Lung (tissue), 12 donors: ENCODE data around the gene GNS. TPM values are rescaled to one million over a fixed set of nuclear protein-coding genes. Genes with fewer than 3 reads are reported as not detected.

Experiments
- ATAC-seq: fragments of 200-7000 bp; cut with Tn5 transposase; one replicate; pipeline ENCODE4 v1.9.1; 2020; ENCODE audit warnings: moderate number of reproducible peaks; ENCODE audit not compliant: insufficient read depth, low FRiP score
- DNase-seq, 3 donors: peaks; one replicate each; pipeline ENCODE4 v3.0.0-alpha.2; 2013 to 2017
- H3K27ac ChIP-seq, 2 donors: one replicate each; pipeline ENCODE4 v1.5.1; 2013; ENCODE audit warnings: mild to moderate bottlenecking in 2 of 2, moderate library complexity in 2 of 2, control low read depth in 1 of 2, inconsistent platforms in 1 of 2, low read depth in 1 of 2, low read length in 1 of 2
- H3K27me3 ChIP-seq, 3 donors: one replicate each; pipeline ENCODE4 v1.5.1; 2013; ENCODE audit warnings: low read length in 2 of 3; ENCODE audit not compliant: control insufficient read depth in 3 of 3, insufficient read depth in 3 of 3
- H3K36me3 ChIP-seq, 4 donors: one replicate each; pipeline ENCODE4 v1.5.1; 2013; ENCODE audit warnings: low read length in 4 of 4, mild to moderate bottlenecking in 1 of 4, moderate library complexity in 1 of 4; ENCODE audit not compliant: control insufficient read depth in 4 of 4, insufficient read depth in 4 of 4
- H3K4me1 ChIP-seq, 5 donors: one replicate each; pipeline ENCODE4 v1.5.1; 2013; ENCODE audit warnings: low read length in 5 of 5, mild to moderate bottlenecking in 2 of 5, moderate library complexity in 1 of 5; ENCODE audit not compliant: control insufficient read depth in 5 of 5, insufficient read depth in 5 of 5
- H3K4me3 ChIP-seq: one replicate; pipeline ENCODE4 v1.5.1; 2013; ENCODE audit warnings: mild to moderate bottlenecking, control low read depth, moderate library complexity
- H3K9ac ChIP-seq, 2 donors: one replicate each; pipeline ENCODE4 v1.5.1; 2013; ENCODE audit warnings: low read length in 2 of 2, control low read depth in 1 of 2; ENCODE audit not compliant: insufficient read depth in 1 of 2
- H3K9me3 ChIP-seq, 4 donors: one replicate each; pipeline ENCODE4 v1.5.1; 2013; ENCODE audit warnings: low read length in 3 of 4, mild to moderate bottlenecking in 1 of 4, moderate library complexity in 1 of 4; ENCODE audit not compliant: control insufficient read depth in 4 of 4, insufficient read depth in 3 of 4
- CTCF ChIP-seq: IDR thresholded peaks from 2 replicates; pipeline ENCODE4 v1.5.1; 2012; ENCODE audit warnings: mild to moderate bottlenecking; ENCODE audit errors: control extremely low read depth, extremely low read depth
- WGBS, 2 donors: extraction: QIAGEN DNeasy Blood & Tissue Kit; methylation state at CpG; one replicate each; pipeline ENCODE4 v1.1.7; 2013; 5-methylcytosine and 5-hydroxymethylcytosine counted together
- polyA plus RNA-seq, 2 donors: library from polyadenylated mRNA; stranded (reverse); fragments of 200-250 nt; gene quantifications; one replicate each; pipeline ENCODE4 v1.2.1, GENCODE V29; 2013
- total RNA-seq, 2 donors: library from RNA; depleted of rRNA in 1 of 2; stranded (reverse); fragments of >200 nt in 1 of 2; gene quantifications; one replicate each; pipeline ENCODE4 v1.2.1, GENCODE V29; 2014 to 2021
- donor health status: control.
- donor health status: control.
- donor health status: Bipolar disorder and iron deficiency.
- donor health status: healthy.
- donor health status: DM: yes; HTN: yes; CAD: no.

Gene GNS
- total and polyA plus RNA-seq, 4 donors = 27.6 to 149 (median 139) TPM

GRCh38 chr12:64793610-64794009 lies 34.4 kb upstream of the GNS start:
- H3K27me3 ChIP-seq = no peaks in the 10 kb centered on the region
- H3K4me3 ChIP-seq = no peak overlapping the region
- no peak overlapping the region for H3K9ac ChIP-seq
- H3K36me3 ChIP-seq = peaks cover 0 to 2% (median 0%) of the 10 kb centered on the region in 4 donors
- no peak for TF ChIP-seq CTCF
- H3K27ac ChIP-seq = no peak overlapping the region
- WGBS, 2 donors = 59 to 62% methylated on average over 3 of the region's 3 CpGs
- DNase-seq (no peak), ATAC-seq (no peak)
- H3K4me1 ChIP-seq = peaks cover 0 to 2% (median 0%) of the 10 kb centered on the region in 5 donors
- H3K9me3 ChIP-seq = no peaks in the 10 kb centered on the region

GRCh38 chr12:64792128-64792527 lies 32.9 kb upstream of the GNS start:
- Histone ChIP-seq H3K36me3 (no peaks in the 10 kb centered on the region), H3K9me3 (no peaks in the 10 kb centered on the region), H3K27me3 (no peaks in the 10 kb centered on the region), H3K27ac (no peak overlapping the region), H3K4me3 (no peak overlapping the region), H3K9ac (no peak overlapping the region), H3K4me1 (peaks cover 0 to 2% (median 0%) of the 10 kb centered on the region in 5 donors)
- no peak for DNase-seq
- 81 to 83% methylated on average over 1 of the region's 1 CpG for WGBS, 2 donors
- no peak for TF ChIP-seq CTCF
- ATAC-seq = no peak

GRCh38 chr12:64791036-64791435 lies 31.8 kb upstream of the GNS start:
- TF ChIP-seq CTCF = no peak
- Histone ChIP-seq H3K36me3 (no peaks in the 10 kb centered on the region), H3K9ac (no peak overlapping the region), H3K27me3 (no peaks in the 10 kb centered on the region), H3K4me3 (no peak overlapping the region), H3K4me1 (peaks cover 0 to 2% (median 0%) of the 10 kb centered on the region in 5 donors), H3K9me3 (no peaks in the 10 kb centered on the region), H3K27ac (no peak overlapping the region)
- DNase-seq (no peak), ATAC-seq (no peak)

GRCh38 chr12:64790166-64790565 lies 31.0 kb upstream of the GNS start:
- TF ChIP-seq CTCF = no peak
- no peak for ATAC-seq
- WGBS, 2 donors = 58 to 87% methylated on average over 1 of the region's 1 CpG
- no peak overlapping the region for H3K9ac ChIP-seq
- DNase-seq = peak in 2 of 3 donors; percentile 35 to 60
- no peak overlapping the region for H3K27ac ChIP-seq
- no peak overlapping the region for H3K4me3 ChIP-seq
- no peaks in the 10 kb centered on the region for H3K27me3 ChIP-seq
- H3K9me3 ChIP-seq = no peaks in the 10 kb centered on the region
- peaks cover 0 to 2% (median 0%) of the 10 kb centered on the region in 4 donors for H3K36me3 ChIP-seq
- H3K4me1 ChIP-seq = peaks cover 0 to 2% (median 0%) of the 10 kb centered on the region in 5 donors
